NCI-H1105 (cell line): ENCODE data around the gene PRLH.
"Not testable (repeated sequence)": the region's sequence is repeated elsewhere in the genome, so short reads cannot be mapped to it uniquely, and the experiment has no call there.

Experiments
- DNase-seq: peaks from one replicate; lab custom pipeline; 2025; lab: John Stamatoyannopoulos, UW

PRLH gene

DNA sequence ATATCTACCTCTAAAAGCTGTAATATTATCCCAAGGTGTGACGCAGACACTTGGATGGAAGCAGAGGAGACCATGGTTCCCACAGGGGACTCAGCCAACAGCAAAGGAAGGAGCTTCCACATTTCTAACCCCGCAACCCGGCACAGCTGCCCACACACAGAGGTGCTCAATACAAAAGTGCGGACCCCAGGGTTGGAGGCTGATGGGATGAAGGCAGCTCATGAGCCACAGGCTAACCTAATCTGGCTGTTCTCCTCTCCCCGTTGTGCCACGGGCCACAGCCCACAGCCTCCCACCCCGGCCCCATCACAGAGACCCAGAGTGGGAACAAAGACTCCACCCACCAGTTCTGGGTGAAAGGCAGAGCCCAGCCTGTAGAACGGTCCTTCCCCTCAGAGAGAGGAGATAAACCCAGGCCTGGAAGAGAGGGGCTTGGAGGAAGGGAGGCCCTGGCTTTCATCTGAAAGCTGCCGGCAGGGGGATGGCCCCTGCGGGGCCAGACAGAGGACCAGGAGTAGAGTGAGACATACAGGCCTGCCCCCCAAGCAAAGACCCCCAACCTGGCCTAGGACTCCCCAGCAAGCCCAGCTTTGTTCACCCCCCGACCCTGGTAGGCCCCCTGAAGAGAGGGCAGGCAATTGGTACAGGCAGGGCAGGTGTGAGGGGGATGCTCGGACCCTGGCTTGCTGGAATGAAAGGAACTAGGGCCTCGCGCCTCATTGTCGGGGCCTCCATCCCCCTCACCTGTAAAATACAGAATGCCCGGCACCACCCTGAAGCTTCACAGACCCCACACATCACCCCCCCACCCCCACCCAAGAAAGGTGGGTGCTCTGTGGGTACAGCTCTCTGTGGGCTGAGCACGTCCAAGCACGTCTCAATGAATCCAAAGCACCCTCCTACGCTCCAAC lies 17.3 kb downstream of the PRLH start:
- DNase-seq, result no peak

DNA sequence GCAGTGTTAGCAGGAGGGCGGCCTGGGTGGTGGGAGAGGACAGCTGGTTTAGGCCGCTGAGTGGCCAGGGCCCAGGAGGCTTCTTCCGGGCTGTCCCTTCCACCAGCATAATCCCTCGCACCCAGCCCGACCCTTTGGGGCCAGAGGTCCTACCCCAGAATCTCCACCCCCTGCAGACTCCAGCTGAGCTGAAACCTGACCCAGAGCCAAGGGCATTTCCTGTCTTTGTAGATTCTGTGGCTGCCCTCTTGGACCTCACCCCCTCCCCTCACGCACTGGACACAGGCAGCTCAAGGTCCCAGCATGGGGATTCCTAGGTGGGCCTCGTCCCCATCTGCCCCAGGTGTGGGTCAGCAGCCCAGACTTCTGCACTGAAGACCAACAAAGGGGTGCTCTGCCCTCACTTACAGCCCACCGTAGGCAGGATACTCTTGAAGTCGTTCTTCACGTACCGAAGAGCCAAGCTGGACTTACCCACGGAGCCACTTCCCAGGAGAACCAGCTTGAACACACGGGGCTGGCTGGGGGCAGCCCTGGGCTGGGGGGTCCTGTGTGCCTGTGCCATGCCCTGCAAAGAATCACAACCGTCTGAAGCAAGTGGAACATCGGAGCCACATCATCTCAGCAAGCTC lies 19.3 kb downstream of the PRLH start:
- DNase-seq, result no peak

DNA sequence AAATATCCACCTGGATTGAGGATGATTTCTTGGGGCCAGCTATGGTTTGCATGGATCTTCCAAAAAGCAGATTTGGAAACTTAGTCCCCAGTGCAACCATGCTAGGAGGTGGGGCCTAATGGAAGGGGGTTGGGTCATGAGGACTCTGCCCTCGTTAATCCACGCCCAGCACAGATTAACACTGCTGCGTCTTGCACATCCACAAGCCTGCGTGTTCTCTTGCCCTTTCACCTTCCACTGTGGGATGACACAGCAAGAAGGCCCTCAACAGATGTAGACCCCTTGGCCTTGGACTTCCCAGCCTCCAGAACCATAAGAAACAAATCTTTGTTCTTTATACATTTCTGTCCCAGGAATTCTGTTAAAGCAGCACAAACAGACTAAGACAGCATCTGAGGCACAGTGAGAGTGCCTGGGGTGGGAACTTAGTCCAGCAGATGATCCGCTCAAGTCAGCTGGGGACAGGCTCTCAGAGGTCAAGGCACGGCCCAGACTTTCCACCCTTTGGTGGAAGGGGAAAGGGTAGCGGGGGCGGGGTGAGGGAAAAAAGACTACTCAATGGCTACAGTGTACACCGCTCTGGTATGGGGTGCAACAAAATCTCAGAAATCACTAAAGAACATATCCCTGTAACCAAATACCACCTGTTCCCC lies 21.8 kb downstream of the PRLH start:
- no peak for DNase-seq

DNA sequence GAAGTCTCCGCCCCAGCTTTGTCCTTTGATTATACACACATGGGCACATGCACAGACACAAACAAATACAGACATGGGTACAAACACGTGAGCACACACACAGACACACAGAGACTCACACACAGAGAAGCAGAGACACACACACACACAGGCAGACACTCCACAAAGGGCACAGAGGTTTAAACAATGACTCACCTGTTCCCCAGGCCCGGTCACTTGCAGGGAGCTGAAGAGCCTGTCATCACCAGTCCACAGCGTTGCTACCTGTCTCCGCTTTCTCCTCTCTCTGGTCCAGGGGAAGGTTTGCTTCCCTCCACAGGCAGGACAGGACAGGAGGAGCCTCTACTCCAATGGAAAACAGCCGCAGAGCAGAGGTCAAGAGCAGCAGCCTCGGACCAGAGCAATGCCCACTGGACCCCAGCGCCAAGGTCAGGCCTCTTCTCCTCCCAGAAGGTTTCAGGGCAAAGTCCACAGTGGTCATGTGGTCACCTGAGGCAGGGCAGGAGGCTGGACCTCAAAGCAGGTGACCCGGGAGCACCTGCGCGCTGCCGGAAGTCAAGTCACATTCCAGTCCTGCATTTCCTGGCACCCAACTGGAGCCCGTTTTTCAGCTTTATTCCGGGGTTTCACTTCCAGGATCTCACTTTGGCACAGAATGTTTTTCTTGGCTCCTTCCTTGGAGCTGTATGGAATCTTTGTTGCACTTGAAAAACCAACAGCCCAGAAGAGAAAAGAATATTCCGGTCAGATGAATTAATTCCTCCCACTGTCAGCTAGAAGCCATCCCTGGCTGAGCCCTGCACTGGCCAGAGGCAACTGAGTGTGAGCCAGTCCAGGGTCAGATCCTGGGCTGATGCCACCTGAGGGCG lies 24.1 kb downstream of the PRLH start, which contains the start of gene RAB17:
RAB17 (minus strand) TSS at position 463 of the 869 bp plus-strand sequence. CDS start 4,580 bp downstream, outside the sequence.
- DNase-seq, result peak; percentile 45

- peak; percentile 58 for DNase-seq
These were observed 24.9 kb downstream of the PRLH start for GRCh38 chr2:237591141-237591881.

DNA sequence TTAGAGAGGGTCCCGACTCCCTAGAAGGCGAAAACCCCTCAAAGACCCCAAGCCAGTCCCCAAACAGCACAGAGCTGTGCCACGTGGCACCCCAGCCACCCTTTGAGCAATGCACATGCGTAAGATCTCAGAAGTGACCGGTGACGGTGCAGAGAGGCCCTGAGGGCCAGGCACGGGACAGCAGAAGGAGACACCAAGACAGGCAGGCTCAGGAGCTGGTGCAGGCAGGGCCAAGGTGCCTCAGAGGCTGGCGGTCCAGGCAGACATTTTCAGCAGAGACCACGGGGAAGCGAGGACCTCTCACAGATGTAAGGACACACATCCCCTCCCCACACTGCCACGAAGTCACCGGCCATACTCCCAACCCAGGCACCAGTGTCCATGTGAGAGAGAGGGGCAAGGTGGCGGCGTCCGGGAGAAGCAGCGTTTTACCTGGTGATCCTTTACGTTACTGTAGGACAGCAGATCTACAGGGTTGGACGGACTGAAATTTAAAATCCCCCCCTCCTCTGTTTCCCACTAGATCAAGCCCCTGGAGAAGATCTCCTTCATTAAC lies 26.1 kb downstream of the PRLH start:
- DNase-seq, result no peak

- DNase-seq, result no peak
These were observed 26.7 kb downstream of the PRLH start for GRCh38 chr2:237593036-237593435.

- DNase-seq, result no peak
These were observed 27.4 kb downstream of the PRLH start for GRCh38 chr2:237593596-237594320.

GRCh38 chr2:237594514-237594871 lies 28.1 kb downstream of the PRLH start:
- no peak for DNase-seq

GRCh38 chr2:237595829-237596519 lies 29.6 kb downstream of the PRLH start:
- DNase-seq, result not testable (repeated sequence)

DNA sequence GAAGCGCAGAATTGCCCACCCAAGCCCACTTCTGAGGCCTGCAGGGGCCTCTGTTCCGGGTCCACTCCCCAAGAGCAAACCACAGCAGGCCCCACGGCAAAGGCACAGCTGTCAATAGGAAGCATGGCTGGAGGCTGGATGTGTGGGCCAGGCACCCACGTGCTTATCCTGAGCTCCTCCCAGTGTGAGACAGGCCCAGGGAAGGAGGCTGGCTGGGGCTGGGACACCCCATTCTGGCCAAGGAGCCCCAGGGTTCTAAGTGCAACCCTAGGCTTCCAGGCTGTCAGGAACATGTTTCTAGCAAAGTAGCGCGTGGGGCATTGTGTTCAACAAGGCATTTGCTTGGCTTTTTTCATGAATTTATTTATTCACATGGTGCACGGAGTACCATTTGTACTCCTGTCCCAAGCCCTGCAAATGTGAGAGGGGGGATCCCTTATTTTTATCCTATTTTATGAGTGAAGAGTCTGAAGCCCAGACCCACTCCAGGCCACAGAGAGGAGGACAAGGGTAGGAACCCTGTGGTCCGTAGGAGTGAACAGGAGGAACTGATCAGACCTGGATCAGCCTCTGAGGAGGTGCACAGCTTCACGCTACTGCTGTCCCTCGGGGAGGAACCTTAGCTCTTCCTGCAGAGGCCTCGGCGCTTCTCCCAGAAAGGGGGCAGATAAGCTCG lies 30.3 kb downstream of the PRLH start:
- DNase-seq, result no peak

DNA sequence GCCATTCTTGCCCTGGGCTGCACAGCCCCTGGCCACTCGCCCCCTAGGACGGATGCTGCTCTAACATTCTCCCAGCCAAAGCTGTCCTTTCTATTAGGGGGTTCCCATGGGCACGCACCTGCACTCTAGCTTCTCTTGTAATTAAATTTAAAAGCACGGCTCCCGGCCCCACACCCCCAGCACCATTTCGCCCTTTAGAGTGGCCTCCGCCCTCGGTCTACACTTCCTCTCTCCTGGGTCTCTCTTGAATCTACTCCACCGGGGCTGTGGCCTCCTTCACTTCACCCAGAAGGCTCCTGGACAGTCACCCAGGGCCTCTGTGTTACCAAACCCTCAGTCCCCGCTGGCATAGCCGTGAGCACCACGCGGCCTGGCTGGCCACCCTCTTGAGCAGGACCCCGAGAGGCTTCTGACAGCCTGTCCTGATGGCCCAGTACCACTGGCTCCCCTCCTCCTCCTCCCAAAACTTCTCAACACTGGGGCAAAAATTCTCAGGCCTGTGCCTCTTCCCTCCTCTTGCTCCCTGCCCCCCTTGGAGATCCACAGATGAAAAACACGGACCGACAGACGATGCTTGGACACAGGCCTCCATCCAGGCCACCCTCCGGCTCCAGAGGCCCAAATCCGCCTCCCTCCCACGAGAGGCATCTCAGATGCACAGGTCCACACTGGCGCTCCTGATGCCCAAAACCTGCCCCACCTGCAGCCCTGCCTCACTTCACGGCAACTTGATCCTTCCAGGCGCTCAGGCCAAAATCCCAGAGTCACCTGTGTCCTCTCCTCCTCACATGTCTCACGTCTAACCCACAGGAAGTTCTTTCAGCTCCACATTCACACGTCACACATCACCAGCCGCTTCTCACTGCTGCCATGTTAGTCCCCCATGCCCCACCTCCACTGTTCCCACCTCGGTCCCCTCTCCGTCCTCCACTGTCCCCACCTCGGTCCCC lies 31.1 kb downstream of the PRLH start:
- no peak for DNase-seq

- no peak for DNase-seq
These were observed 32.3 kb downstream of the PRLH start for GRCh38 chr2:237598468-237599208.

DNA sequence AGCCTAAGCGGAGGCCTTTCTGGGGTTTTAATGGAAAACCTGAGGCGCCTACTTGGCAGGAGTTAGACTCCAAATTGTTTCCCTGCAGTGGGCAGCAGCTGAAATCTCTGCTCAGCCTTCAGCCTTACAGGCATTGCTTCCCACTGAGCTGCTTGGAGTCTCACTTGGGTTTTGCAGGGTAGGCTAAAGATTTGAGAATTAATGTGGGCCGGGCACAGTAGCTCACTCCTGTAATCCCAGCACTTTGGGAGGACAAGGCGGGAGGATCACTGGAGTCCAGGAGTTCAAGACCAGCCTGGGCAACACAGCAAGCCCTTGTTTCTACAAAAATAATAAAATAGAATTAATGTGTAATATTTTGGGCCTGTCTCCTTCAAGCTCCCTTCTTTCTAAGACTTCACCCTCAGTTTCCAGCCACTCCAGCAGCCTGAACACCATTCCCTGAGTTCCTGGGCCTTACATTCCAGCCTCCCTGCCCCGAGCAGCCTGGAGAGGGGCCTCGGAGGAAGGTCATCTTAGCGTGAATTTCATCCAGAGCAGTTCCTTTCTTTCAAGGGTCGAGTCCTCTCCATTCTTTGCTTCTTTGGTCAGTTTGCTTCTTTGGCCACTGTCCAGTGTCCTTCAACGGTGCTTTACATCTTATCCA lies 33.2 kb downstream of the PRLH start:
- DNase-seq, result no peak

- DNase-seq, result no peak
These were observed 34.0 kb downstream of the PRLH start for GRCh38 chr2:237600205-237600846.
